B cell (primary cell): Measurements from ENCODE around the gene EXOC3L1. TPM values are rescaled to one million over a fixed set of nuclear protein-coding genes. Genes with fewer than 3 reads are reported as not detected.

Source experiments
- ATAC-seq: fragments of 200-7000 bp; cut with Tn5 transposase; one replicate; pipeline ENCODE4 v1.10.0; 2021; ENCODE audit warnings: low read depth, mild to moderate bottlenecking, moderate number of reproducible peaks, moderate library complexity
- CTCF ChIA-PET: fragments of 350-600 bp; sonication (Branson Sonifier 250); formaldehyde crosslinking; loops from one replicate; lab custom pipeline; 2021; ENCODE audit warnings: antibody characterized with exemption, inconsistent platforms; lab: Charles Lee
- POLR2A ChIA-PET: fragments of 350-600 bp; sonication (Branson Sonifier 250); formaldehyde crosslinking; loops from one replicate; lab custom pipeline; 2021; ENCODE audit warnings: antibody characterized with exemption; lab: Charles Lee
- DNase-seq: peaks from one replicate; pipeline ENCODE4 v3.0.0; 2013
- H2AFZ ChIP-seq: 2 replicates; pipeline ENCODE4 v1.6.1; 2012; ENCODE audit warnings: mild to moderate bottlenecking, low read depth, low read length; ENCODE audit not compliant: insufficient read depth, poor library complexity, severe bottlenecking
- H3K27ac ChIP-seq, 2 donors: 1 replicate in 1 of 2; 2 replicates in 1 of 2; pipeline ENCODE4 v1.5.1; 2012 to 2013; ENCODE audit warnings: low read length in 2 of 2, mild to moderate bottlenecking in 2 of 2, moderate library complexity in 1 of 2
- H3K27me3 ChIP-seq, 4 experiments: fragments of 200-600 bp in 1 of 4; sonication (generic) in 1 of 4; replicated peaks in 1 of 4; 1 replicate in 2 of 4; 2 replicates in 2 of 4; pipeline versions ENCODE4 v1.6.1 to v1.7.0; 2013 to 2016; ENCODE audit warnings: low read length in 3 of 4, mild to moderate bottlenecking in 2 of 4, mixed read lengths in 1 of 4, moderate library complexity in 1 of 4; ENCODE audit not compliant: insufficient read depth in 4 of 4, control insufficient read depth in 3 of 4; ENCODE audit errors: control extremely low read depth in 1 of 4
- H3K36me3 ChIP-seq, 2 experiments: replicated peaks in 1 of 2; 1 replicate in 1 of 2; 2 replicates in 1 of 2; pipeline versions ENCODE4 v1.6.1 to v1.7.1; 2013; ENCODE audit warnings: low read length in 1 of 2; ENCODE audit not compliant: insufficient read depth in 2 of 2, control insufficient read depth in 1 of 2; ENCODE audit errors: control extremely low read depth in 1 of 2, extremely low read depth in 1 of 2
- H3K4me1 ChIP-seq, 2 donors: fragments of 200-600 bp in 1 of 2; sonication (generic) in 1 of 2; 1 replicate in 1 of 2; 2 replicates in 1 of 2; pipeline versions ENCODE4 v1.5.1 to v1.6.1; 2013 to 2017; ENCODE audit warnings: low read length in 2 of 2; ENCODE audit not compliant: control insufficient read depth in 2 of 2, insufficient read depth in 2 of 2
- H3K4me2 ChIP-seq: replicated peaks from 2 replicates; pipeline ENCODE3; 2012; ENCODE audit warnings: mild to moderate bottlenecking, low read depth, low read length; ENCODE audit not compliant: poor library complexity, severe bottlenecking
- H3K4me3 ChIP-seq, 5 experiments: fragments of 200-600 bp in 1 of 5; sonication (generic) in 1 of 5; 1 replicate in 3 of 5; 2 replicates in 2 of 5; pipeline versions ENCODE4 v1.5.1 to v1.7.0; 2011 to 2016; ENCODE audit warnings: low read length in 4 of 5, mild to moderate bottlenecking in 4 of 5, low read depth in 2 of 5, control low read depth in 1 of 5, moderate library complexity in 1 of 5; ENCODE audit not compliant: insufficient read depth in 1 of 5; ENCODE audit errors: control extremely low read depth in 1 of 5, extremely low read depth in 1 of 5
- H3K79me2 ChIP-seq: fragments of 200-600 bp; sonication (generic); one replicate; pipeline ENCODE4 v1.6.0; 2016; ENCODE audit warnings: low read length; ENCODE audit not compliant: control insufficient read depth, insufficient read depth
- H3K9ac ChIP-seq: fragments of 200-600 bp; sonication (generic); 2 replicates; pipeline ENCODE4 v1.6.1; 2017; ENCODE audit warnings: mild to moderate bottlenecking, low read length, moderate library complexity
- H3K9me3 ChIP-seq, 3 donors: one replicate each; pipeline versions ENCODE4 v1.6.1 to v1.7.1; 2013; ENCODE audit warnings: low read length in 2 of 3; ENCODE audit not compliant: control insufficient read depth in 2 of 3, insufficient read depth in 1 of 3; ENCODE audit errors: control extremely low read depth in 1 of 3
- H4K20me1 ChIP-seq: 2 replicates; pipeline ENCODE4 v1.6.0; 2012; ENCODE audit warnings: mild to moderate bottlenecking, low read length; ENCODE audit not compliant: insufficient read depth, control insufficient read depth, poor library complexity, severe bottlenecking
- H3K27ac Mint-ChIP-seq: one replicate; pipeline ENCODE4 v1.8.0; 2021; ENCODE audit warnings: mixed read lengths
- H3K27me3 Mint-ChIP-seq: one replicate; pipeline ENCODE4 v1.8.0; 2021; ENCODE audit warnings: mixed read lengths
- H3K4me1 Mint-ChIP-seq: one replicate; pipeline ENCODE4 v1.8.0; 2021; ENCODE audit warnings: mixed read lengths
- H3K4me3 Mint-ChIP-seq: one replicate; pipeline ENCODE4 v1.8.0; 2021; ENCODE audit warnings: mixed read lengths
- H3K9me3 Mint-ChIP-seq: one replicate; pipeline ENCODE4 v1.8.0; 2022; ENCODE audit warnings: mixed read lengths; ENCODE audit not compliant: insufficient read depth
- CTCF ChIP-seq: fragments of 200-600 bp; IDR thresholded peaks from one replicate; pipeline ENCODE4 v1.8.0; 2022; ENCODE audit warnings: antibody characterized with exemption, mild to moderate bottlenecking
- EZH2 ChIP-seq: IDR thresholded peaks from 2 replicates; pipeline ENCODE4 v1.6.1; 2012; ENCODE audit warnings: borderline replicate concordance, low read depth, mild to moderate bottlenecking, moderate library complexity, low read length; ENCODE audit not compliant: insufficient read depth, poor library complexity, severe bottlenecking
- WGBS: methylation state at CpG from one replicate; pipeline ENCODE4 v1.1.5; 2013; ENCODE audit warnings: missing lambda C conversion rate; ENCODE audit not compliant: insufficient coverage; 5-methylcytosine and 5-hydroxymethylcytosine counted together
- intact Hi-C: fragments of 100-400 bp; cut with micrococcal nuclease; formaldehyde crosslinking; loops from one replicate; pipeline ENCODE4 v1.10.0; 2022
- polyA plus RNA-seq: library from polyadenylated mRNA; depleted of rRNA; stranded (reverse); fragments of >200 nt; gene quantifications from 2 replicates; pipeline ENCODE4 v1.2.3, GENCODE V29; 2012
- total RNA-seq, 2 donors: library from RNA; stranded (reverse); fragments of 120-200 nt in 1 of 2; gene quantifications; 1 replicate in 1 of 2; 2 replicates in 1 of 2; pipeline versions ENCODE4 v1.2.3 to v1.2.4, GENCODE V29; 2013 to 2022

The EXOC3L1 gene
- total and polyA plus RNA-seq, 2 donors (not counting 1 experiment from before 2014, with no cell fraction given) = not detected

- intact Hi-C loops = no loop called here
- WGBS = 84% methylated on average over 15 of the region's 22 CpGs
- peak overlapping the region; percentile 39 for H3K4me3 Mint-ChIP-seq
- no peaks in the 10 kb centered on the region for H3K9me3 ChIP-seq
- H3K4me1 Mint-ChIP-seq = peaks cover 15% of the 10 kb centered on the region
- no peak for DNase-seq
- H3K27me3 ChIP-seq = no peaks in the 10 kb centered on the region
- H3K4me3 ChIP-seq = peak overlapping the region in 1 of 5 experiments; percentile 12
- H3K27ac Mint-ChIP-seq = peak overlapping the region; percentile 34
- TF ChIP-seq CTCF = no peak
- TF ChIP-seq EZH2 = no peak
- H3K9me3 Mint-ChIP-seq = no peaks in the 10 kb centered on the region
- H3K27ac ChIP-seq = no peak overlapping the region
- ATAC-seq = no peak
- no peak overlapping the region for H2AFZ ChIP-seq
- H3K27me3 Mint-ChIP-seq = no peaks in the 10 kb centered on the region
- H3K4me1 ChIP-seq = no peaks in the 10 kb centered on the region
- CTCF ChIA-PET = no interaction called here
- POLR2A ChIA-PET = no interaction called here
- H4K20me1 ChIP-seq = peaks cover 27% of the 10 kb centered on the region
- H3K4me2 ChIP-seq = no peak overlapping the region
- H3K36me3 ChIP-seq = peaks cover 0 to 63% of the 10 kb centered on the region in 2 experiments
- no peak overlapping the region for H3K9ac ChIP-seq
- H3K79me2 ChIP-seq = peaks cover 9% of the 10 kb centered on the region
Measured at GRCh38 chr16:67199808-67200198, 9.9 kb upstream of the EXOC3L1 start.

GRCh38 chr16:67199011-67199807, 9.3 kb upstream of the EXOC3L1 start, which contains the start of gene ELMO3:
Gene ELMO3 (plus strand): TSS chr16:67199131. CDS start chr16:67199327, 196 bp downstream.
- H3K4me1 Mint-ChIP-seq = peaks cover 15% of the 10 kb centered on the region
- ATAC-seq (peak; percentile 45), DNase-seq (no peak)
- H3K36me3 ChIP-seq = peaks cover 0 to 68% of the 10 kb centered on the region in 2 experiments
- WGBS = 93% methylated on average over 52 of the region's 61 CpGs
- ChIA-PET CTCF (interaction anchor here (1.2 kb wide), 1 partner anchor 11 kb away, joined by 3 read pairs; no protein-coding TSS in a partner anchor), POLR2A (no interaction called here)
- peak within 1 kb of the TSS; percentile 39 for H3K4me3 Mint-ChIP-seq
- H3K27me3 ChIP-seq = no peaks in the 10 kb centered on the region
- peaks cover 13% of the 10 kb centered on the region for H3K79me2 ChIP-seq
- no peaks in the 10 kb centered on the region for H3K9me3 Mint-ChIP-seq
- peaks cover 0 to 1% of the 10 kb centered on the region in 2 donors for H3K4me1 ChIP-seq
- H3K27me3 Mint-ChIP-seq = no peaks in the 10 kb centered on the region
- TF ChIP-seq EZH2 (no peak), CTCF (no peak)
- no peak within 1 kb of the TSS for H3K27ac ChIP-seq
- no peak within 1 kb of the TSS for H3K4me2 ChIP-seq
- H3K9ac ChIP-seq = no peak within 1 kb of the TSS
- peak within 1 kb of the TSS; percentile 37 for H3K27ac Mint-ChIP-seq
- intact Hi-C loops = no loop called here
- peak within 1 kb of the TSS in 1 of 5 experiments; percentile 26 for H3K4me3 ChIP-seq
- H4K20me1 ChIP-seq = peaks cover 32% of the 10 kb centered on the region
- no peaks in the 10 kb centered on the region for H3K9me3 ChIP-seq
- H2AFZ ChIP-seq = no peak within 1 kb of the TSS
